ENCODE measurements around the gene CHST15.
A peak's percentile ranks its signal among the peaks of the same experiment; 100 is the strongest.

The CHST15 gene

GRCh38 chr10:123967626-123968243 is 125.7 kb downstream of the CHST15 start:
- Histone ChIP-seq H4K20me1 (ENCODE audit: insufficient read depth, low read length) (no peaks in the 10 kb centered on the region), H3K9ac (ENCODE audit: low read depth, low read length) (no peak overlapping the region), H3K9me3 (ENCODE audit: insufficient read depth, low read length, severe bottlenecking) (no peaks in the 10 kb centered on the region), H3K4me1 (ENCODE audit: insufficient read depth, low read length) (peaks cover 8% of the 10 kb centered on the region; the same call in 1 of the 2 replicates), H3K4me3 (ENCODE audit: low read depth in 1 of 2, low read length in 2 of 2) (no peak overlapping the region), H3K27me3 (ENCODE audit: insufficient read depth, low read length, poor library complexity) (peaks cover 3% of the 10 kb centered on the region), H3K36me3 (ENCODE audit: insufficient read depth, low read length) (no peaks in the 10 kb centered on the region), H3K79me2 (ENCODE audit: insufficient read depth, low read length) (no peaks in the 10 kb centered on the region), H2AFZ (ENCODE audit: low read depth, low read length) (no peak overlapping the region), H3K4me2 (ENCODE audit: insufficient read depth, low read length) (no peak overlapping the region), H3K27ac (ENCODE audit: low read length) (no peak overlapping the region)
- TF ChIP-seq CTCF (IDR thresholded peaks at IDR 0.05; ENCODE audit: borderline replicate concordance, extremely low read depth, low read length, poor library complexity, severe bottlenecking) (peak; percentile 94), EZH2 (IDR thresholded peaks at IDR 0.05; ENCODE audit: borderline replicate concordance, low read depth, low read length, severe bottlenecking) (no peak)
- peak; percentile 63 for DNase-seq
- peak; percentile 76 for ATAC-seq (ENCODE audit: insufficient read depth, low read depth)

GRCh38 chr10:123966896-123967231 is 126.5 kb downstream of the CHST15 start:
- no peak overlapping the region for H3K4me3 ChIP-seq (ENCODE audit: low read depth in 1 of 2, low read length in 2 of 2)
- H3K36me3 ChIP-seq (ENCODE audit: insufficient read depth, low read length), result no peaks in the 10 kb centered on the region
- H3K4me2 ChIP-seq (ENCODE audit: insufficient read depth, low read length), result no peak overlapping the region
- no peak for DNase-seq
- ATAC-seq (ENCODE audit: insufficient read depth, low read depth), result no peak
- no peak overlapping the region for H2AFZ ChIP-seq (ENCODE audit: low read depth, low read length)
- no peak overlapping the region for H3K27ac ChIP-seq (ENCODE audit: low read length)
- no peaks in the 10 kb centered on the region for H4K20me1 ChIP-seq (ENCODE audit: insufficient read depth, low read length)
- no peak for TF ChIP-seq CTCF (IDR thresholded peaks at IDR 0.05; ENCODE audit: borderline replicate concordance, extremely low read depth, low read length, poor library complexity, severe bottlenecking)
- TF ChIP-seq EZH2 (IDR thresholded peaks at IDR 0.05; ENCODE audit: borderline replicate concordance, low read depth, low read length, severe bottlenecking), result no peak
- peaks cover 8% of the 10 kb centered on the region; the same call in 1 of the 2 replicates for H3K4me1 ChIP-seq (ENCODE audit: insufficient read depth, low read length)
- H3K79me2 ChIP-seq (ENCODE audit: insufficient read depth, low read length), result no peaks in the 10 kb centered on the region
- H3K27me3 ChIP-seq (ENCODE audit: insufficient read depth, low read length, poor library complexity), result peaks cover 3% of the 10 kb centered on the region
- no peaks in the 10 kb centered on the region for H3K9me3 ChIP-seq (ENCODE audit: insufficient read depth, low read length, severe bottlenecking)
- H3K9ac ChIP-seq (ENCODE audit: low read depth, low read length), result no peak overlapping the region

DNA sequence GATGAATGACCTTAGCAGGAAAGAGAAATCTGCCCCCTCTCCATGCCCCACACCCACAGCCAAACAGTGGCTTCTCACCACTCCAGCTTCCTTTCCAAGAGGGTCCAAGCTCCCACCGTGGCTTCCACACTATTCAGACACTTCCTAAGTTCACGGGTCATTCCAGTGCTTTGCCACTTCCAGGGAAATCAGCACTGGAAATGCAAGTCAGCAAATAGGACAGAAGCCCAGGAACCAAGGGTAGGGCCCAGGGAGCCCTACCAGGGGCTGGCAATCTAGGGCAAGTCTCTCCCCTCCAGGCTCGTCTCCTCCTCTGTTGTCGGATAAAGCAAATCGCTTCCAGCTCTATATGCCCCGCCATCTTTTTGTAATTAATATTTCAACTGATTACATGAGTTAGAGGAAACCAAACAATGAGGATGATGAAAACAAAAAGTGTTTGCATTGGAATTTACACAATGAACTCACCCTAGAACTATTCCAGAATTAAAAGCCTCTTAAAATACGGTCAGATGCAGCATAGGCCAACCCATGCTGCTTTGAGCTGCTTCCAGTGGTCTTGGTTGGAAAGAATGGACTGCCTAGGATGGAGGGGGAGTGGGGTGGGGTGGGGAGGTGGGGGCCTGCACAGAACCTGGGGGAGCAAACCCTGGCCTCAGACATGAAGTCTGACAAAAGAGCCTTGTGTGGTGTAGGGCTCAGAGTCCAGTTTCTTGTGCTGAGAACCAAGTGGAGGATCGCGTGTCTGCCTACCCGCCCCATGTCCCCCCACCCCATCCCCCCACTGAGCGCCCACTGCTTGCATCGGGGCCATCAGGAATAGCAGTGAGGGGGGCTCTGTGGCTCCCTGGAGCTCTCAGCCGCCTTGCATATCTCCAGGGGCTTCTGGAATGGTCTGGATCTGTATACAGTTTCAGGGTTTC is 127.2 kb downstream of the CHST15 start:
- H3K9ac ChIP-seq (ENCODE audit: low read depth, low read length), result no peak overlapping the region
- DNase-seq (no peak), ATAC-seq (ENCODE audit: insufficient read depth, low read depth) (no peak)
- no peak overlapping the region for H3K27ac ChIP-seq (ENCODE audit: low read length)
- no peaks in the 10 kb centered on the region for H4K20me1 ChIP-seq (ENCODE audit: insufficient read depth, low read length)
- no peak overlapping the region for H2AFZ ChIP-seq (ENCODE audit: low read depth, low read length)
- H3K27me3 ChIP-seq (ENCODE audit: insufficient read depth, low read length, poor library complexity), result peaks cover 3% of the 10 kb centered on the region
- H3K79me2 ChIP-seq (ENCODE audit: insufficient read depth, low read length), result no peaks in the 10 kb centered on the region
- TF ChIP-seq CTCF (IDR thresholded peaks at IDR 0.05; ENCODE audit: borderline replicate concordance, extremely low read depth, low read length, poor library complexity, severe bottlenecking) (no peak), EZH2 (IDR thresholded peaks at IDR 0.05; ENCODE audit: borderline replicate concordance, low read depth, low read length, severe bottlenecking) (no peak)
- no peak overlapping the region for H3K4me2 ChIP-seq (ENCODE audit: insufficient read depth, low read length)
- no peaks in the 10 kb centered on the region for H3K9me3 ChIP-seq (ENCODE audit: insufficient read depth, low read length, severe bottlenecking)
- no peak overlapping the region for H3K4me3 ChIP-seq (ENCODE audit: low read depth in 1 of 2, low read length in 2 of 2)
- peaks cover 8% of the 10 kb centered on the region; the same call in 1 of the 2 replicates for H3K4me1 ChIP-seq (ENCODE audit: insufficient read depth, low read length)
- H3K36me3 ChIP-seq (ENCODE audit: insufficient read depth, low read length), result no peaks in the 10 kb centered on the region
